ENCODE measurements around the gene BDP1.
"Not testable (repeated sequence)": the region's sequence is repeated elsewhere in the genome, so short reads cannot be mapped to it uniquely, and the experiment has no call there.

GRCh38 chr5:71550885-71551284 lies 95.4 kb downstream of the BDP1 start:
- TF ChIP-seq CTCF, POLR2A, EP300 (IDR thresholded peaks at IDR 0.05): not testable (repeated sequence)

Measured in upper lobe of left lung (tissue), 4 donors.